GM04504 (cell line): ENCODE results near the gene PES1.
"Not testable (repeated sequence)": the region's sequence is repeated elsewhere in the genome, so short reads cannot be mapped to it uniquely, and the experiment has no call there.

ENCODE experiments used
- DNase-seq: peaks from one replicate; pipeline ENCODE4 v3.0.0-alpha.2; 2012; ENCODE audit warnings: low read depth

PES1 gene

DNA sequence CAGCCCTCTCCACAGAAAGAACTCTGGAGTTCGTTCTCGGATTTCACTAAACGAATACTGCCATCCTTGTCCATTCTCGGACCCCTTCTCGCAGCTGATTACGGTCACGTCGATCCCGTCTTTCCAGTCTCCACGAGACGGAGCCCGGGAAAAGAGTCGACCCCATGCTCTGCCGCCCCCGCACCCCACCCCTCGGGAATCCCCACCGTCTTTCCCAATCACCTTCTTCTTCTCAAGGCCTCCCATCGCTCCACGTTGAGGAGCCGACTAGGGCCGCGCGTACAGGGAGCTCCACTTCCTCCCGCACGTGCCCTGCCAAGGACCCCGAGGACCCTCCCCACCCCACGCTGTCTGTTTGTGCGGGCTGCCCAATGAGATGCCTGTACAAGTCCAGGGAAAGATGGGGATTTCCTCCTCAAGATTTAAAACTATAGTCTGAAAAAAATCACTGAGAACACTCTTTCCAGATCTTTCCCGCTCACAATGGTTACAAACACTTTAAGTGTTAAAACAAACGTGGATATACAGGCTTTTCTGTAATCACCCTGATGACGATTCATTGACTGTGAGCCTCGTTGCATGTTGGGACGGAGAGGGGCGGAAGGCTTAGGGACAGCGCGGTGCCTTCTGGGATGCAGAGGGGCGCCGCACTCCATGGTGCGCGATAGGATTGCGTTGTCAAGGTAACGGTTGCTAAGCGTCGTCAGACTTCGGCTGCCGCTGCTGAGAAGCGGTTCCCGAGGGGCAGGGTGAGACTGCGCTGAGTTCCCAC, at the start of gene PES1:
Gene PES1, minus strand, starts transcription at position 323 of the 772 bp plus-strand sequence. Its CDS starts 77 bp downstream, at position 246.
- peak; percentile 96 for DNase-seq

DNA sequence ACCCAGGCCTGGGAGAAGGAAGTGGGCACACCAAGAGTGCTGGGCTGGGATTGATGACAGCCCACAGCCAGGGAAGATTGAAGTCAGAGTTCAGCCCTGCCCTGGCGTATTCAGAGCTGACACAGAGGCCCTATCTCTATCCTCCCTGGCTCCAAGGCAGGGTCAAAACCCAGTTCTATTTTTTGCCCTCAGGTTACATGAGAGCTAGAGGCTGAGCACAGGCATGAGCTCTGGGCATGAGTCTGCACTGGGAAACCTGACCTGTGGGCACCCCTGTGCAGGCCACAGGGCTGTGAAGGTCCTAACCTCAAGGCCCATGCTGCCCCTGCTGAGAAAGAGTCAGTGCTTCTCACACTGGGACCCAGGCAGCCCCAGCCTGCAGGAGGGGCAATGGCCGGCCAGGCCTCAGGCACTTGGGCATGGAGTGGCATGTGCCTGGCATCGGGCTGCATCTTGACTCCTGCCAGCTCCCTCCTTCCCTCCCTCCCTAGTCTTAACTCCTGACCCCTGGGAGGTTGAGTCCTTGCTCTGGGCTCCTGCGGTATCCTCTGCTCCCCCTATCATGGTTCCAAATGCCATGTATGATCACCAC, 49.2 kb upstream of the PES1 start:
- no peak for DNase-seq

DNA sequence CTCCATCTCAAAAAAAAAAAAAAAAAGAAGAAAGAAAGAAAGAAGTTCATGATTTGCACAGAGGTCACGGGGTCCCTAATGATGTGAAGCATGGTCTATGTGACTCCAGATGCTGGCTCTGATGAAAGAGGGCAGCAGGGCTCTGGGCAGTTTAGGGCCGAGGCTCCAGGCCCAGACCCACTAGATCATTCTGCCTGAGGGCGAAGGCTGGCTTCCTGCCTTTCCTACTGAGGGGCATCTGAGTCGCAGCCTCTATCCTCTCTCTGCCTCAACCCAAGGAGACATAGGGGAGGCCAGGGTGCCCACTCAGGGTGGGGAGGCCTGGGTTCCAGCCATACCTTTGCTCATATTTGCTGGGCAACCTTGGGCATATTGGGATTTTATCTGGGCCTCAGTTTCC, 48.7 kb upstream of the PES1 start:
- DNase-seq, result no peak

DNA sequence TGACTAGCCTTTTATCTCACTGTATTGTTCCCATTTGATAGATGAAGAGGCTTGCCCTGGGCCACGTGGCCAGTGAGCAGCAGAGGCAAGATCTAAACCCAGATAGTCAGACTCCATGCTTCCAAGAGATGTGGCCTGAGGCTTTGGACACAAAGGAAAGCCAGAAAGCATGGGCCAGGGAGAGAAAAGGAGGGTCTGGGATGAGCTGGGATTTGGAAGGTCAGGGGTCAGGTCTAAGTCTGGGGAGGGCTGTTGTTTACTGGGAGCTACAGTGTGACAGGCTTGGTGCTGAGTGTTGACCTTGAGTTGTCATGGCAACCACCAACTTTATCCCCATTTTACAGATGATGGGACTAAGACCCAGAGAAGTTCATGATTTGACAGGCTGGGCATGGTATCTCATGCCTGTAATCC, 46.0 kb upstream of the PES1 start:
- DNase-seq, result no peak

DNA sequence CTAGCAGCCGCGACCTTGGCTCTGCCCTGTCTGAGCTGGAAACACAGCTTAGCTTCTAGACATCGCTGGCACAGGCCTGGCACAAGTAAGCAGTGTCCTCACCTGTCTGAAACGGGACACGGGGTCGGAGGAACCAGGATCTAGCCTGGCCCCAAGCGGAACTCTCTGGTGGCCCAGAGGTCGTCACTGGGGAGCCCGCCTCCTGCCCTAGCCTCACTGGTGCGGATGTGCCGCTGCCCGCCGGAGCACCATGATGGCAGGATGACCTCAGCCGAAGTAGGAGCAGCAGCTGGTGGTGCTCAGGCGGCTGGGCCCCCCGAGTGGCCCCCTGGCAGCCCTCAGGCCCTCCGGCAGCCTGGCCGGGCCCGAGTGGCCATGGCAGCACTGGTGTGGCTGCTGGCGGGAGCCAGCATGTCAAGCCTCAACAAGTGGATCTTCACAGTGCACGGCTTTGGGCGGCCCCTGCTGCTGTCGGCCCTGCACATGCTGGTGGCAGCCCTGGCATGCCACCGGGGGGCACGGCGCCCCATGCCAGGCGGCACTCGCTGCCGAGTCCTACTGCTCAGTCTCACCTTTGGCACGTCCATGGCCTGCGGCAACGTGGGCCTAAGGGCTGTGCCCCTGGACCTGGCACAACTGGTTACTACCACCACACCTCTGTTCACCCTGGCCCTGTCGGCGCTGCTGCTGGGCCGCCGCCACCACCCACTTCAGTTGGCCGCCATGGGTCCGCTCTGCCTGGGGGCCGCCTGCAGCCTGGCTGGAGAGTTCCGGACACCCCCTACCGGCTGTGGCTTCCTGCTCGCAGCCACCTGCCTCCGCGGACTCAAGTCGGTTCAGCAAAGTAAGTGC, 44.7 kb upstream of the PES1 start:
- no peak for DNase-seq

DNA sequence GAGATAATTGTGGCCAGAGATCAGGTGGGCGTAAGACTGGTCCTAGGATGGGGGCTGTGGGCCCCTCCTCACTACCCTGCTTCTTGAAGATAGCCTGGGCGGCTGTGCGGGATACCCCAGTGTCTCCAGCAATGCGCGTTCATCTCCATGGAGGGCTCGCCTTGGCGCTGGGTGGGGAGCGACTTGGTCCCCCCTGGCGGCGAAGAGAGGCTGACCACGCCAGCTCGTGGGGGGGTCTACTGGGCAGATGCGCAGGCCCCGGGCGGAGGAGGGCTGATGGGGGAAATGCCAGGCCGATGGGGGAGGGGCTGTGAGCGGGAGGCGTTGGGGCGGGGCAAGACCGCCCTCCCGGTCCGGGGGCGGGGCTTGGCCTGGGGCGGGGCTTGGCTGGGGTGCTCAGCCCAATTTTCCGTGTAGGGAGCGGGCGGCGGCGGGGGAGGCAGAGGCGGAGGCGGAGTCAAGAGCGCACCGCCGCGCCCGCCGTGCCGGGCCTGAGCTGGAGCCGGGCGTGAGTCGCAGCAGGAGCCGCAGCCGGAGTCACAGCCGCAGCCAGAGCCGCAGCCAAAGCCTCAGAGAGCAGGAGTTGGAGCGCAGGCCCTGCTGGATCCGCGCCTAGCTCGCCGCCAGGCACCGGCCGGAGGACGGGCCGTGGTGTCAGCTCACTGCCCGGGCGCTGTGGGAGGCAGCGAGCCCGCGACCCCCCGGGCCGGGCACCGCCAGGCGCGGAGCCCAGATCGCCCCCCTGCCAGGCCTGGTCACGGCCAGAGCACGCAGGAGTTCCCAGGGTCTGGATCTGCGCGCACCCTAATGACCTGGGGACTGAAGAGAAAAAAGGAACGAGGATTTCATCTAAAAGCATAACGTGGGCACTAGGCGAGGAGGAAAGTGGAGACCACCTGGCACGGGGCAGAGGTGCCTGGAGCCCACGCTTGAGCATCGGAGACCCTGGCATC, 43.8 kb upstream of the PES1 start, which contains the start of gene SLC35E4:
Gene SLC35E4, plus strand, starts transcription at position 509 of the 953 bp plus-strand sequence. CDS start 670 bp downstream, outside the sequence.
- DNase-seq, result peak; percentile 77

DNA sequence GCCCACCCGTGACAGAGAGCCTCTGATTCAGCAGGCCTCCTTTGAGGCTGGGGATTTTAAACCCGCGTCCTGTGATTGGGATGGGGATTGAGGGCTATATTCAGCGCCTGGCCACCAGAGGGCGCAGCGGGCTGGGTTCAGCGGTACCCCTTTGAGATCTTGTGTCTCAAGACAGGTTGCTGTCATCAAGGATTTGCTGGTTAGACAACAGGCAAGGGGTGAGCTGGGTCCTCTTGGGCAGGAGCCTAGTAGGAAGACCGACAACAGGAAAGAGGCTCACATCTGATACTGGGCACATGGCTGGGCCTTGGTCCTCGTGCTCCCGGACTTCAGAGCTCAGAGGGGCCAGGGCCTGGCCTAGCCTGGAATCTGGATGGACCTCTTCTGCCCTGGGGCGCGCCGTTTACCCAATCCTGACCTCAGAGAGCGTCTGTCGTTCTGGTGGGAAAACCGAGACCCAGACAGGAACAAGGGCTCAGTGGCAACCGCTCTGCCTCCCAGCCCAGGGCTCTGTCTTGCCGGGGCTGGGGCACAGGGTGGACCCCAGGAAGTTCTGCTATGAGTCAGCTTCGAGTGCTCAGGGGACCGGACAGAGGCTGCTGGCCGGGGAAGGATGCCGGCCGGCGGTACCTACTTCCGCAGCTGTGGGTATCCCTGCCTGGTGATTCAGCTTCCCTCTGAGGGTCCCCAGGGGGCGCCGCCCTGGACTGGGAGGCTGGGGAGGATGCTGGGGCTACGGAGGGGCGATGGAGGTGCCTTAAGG, 42.9 kb upstream of the PES1 start:
- peak; percentile 69 for DNase-seq

DNA sequence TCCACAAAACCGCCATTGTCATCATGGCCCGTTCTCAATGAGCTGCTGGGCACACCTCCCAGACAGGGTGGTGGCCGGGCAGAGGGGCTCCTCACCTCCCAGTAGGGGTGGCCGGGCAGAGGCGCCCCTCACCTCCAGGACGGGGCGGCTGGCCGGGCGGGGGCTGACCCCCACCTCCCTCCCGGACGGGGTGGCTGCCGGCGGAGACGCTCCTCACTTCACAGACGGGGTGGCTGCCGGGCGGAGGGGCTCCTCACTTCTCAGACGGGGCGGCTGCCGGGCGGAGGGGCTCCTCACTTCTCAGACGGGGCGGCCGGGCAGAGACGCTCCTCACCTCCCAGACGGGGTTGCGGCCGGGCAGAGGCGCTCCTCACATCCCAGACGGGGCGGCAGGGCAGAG, 39.8 kb upstream of the PES1 start:
- not testable (repeated sequence) for DNase-seq

DNA sequence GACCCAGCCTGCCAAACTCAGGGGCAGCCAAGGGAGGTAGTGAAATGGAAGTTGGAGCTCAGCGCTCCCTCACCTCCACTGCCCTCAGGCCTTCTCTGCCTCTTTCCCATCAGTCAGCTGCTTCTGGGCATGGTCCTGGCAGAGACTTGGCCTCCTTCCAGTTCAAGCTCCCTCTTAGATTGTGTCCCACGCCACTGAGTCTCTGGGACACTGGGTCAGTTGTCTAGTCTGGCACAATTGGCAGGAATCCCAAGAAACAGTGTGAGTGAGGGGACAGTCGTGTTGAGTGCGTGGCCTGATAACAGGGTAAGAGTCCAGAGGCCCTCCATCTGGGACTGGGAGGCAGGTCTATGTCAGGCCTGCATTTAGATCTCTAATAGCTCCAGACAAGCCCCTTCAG, 36.8 kb upstream of the PES1 start:
- no peak for DNase-seq

DNA sequence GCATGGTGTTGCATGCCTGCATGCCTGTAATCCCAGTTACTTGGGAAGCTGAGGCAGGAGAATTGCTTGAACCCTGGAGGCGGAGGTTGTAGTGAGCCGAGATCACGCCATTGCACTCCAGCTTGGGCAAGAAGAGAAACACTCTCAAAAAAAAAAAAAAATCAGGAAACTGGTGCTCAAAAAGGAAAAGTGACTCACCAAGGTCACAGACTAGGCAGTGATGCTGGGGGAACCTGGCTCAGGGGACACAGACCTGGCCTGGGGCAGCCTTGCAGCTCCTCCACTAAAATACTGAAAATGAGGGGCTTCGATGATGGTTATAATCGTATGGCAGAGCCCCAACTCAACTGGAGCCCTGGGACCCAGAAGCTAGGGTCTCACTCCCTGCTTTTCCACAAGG, 35.8 kb upstream of the PES1 start:
- no peak for DNase-seq

DNA sequence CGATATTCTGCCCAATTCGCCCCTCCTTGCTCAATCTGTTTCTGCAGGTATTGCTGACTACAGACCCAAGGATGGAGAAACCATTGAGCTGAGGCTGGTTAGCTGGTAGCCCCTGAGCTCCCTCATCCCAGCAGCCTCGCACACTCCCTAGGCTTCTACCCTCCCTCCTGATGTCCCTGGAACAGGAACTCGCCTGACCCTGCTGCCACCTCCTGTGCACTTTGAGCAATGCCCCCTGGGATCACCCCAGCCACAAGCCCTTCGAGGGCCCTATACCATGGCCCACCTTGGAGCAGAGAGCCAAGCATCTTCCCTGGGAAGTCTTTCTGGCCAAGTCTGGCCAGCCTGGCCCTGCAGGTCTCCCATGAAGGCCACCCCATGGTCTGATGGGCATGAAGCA, 34.7 kb upstream of the PES1 start:
- no peak for DNase-seq

DNA sequence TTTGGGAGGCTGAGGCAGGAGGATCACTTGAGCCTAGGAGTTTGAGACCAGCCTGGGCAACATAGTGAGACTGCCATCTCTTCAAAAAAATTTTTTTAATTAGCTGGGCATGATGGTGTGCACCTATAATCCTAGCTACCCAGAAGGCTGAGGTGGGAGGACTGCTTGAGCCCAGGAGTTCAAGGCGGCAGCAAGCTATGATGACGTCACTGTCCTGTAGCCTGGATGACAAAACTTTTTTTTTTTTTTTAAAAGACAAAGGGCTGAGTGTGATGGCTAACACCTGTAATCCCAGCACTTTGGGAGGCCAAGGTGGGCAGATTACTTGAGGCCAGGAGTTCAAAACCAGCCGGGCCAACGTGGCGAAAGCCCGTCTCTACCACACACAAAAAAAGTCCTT, 28.2 kb upstream of the PES1 start:
- DNase-seq, result not testable (repeated sequence)

DNA sequence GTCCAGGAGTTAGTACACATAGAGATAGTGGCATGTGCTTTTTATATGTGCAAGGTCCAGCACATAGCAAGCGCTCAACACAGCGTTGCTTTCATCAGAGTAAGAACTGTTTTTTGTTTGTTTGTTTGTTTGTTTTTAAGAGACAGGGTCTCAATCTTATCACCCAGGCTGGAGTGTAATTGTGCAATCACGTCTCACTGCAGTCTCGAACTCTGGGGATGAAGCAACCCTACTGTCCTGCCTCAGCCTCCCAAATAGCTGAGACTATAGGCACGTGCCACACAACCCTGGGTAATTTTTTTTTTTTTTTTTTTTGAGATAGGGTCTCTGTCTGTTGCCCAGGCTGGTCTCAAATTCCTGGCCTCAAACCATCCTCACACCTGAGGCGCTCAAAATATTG, 26.1 kb upstream of the PES1 start:
- DNase-seq, result no peak

DNA sequence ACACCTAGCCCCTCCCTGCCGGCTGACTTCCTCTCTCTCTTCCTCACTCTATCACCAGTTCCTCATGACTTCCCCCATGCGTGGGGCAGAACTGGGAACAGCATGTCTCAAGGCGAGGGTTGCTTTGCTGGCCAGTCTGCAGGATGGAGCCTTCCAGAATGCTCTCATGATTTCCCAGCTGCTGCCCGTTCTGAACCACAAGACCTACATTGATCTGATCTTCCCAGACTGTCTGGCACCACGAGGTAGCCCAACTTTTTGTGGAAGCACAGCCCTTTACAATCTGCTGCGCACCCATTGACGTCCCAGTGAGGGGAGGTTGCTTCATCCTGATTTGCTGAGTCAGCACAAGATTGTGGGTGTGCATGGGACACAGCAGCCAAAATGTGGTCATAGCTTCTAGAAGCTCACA, 23.8 kb upstream of the PES1 start:
- no peak for DNase-seq

DNA sequence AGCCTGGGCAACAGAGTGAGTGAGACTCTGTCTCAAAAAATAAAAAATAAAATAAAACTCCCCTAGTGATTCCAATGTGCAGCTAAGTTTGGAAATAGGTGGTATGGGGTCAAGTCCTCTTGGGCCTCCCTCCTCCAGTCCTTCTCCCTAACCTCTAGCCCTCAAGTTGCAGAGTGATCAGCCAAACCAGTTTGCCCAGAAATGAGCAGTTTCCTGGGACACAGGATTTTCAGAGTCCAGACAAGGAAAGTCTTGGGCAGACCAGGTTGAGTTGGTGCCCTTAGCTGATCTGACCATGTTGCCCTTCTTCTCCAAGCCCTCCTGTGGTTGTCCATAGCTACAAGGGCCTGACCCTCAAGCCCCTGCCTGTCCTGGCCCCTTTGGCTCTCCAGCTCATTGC, 23.2 kb upstream of the PES1 start:
- DNase-seq, result no peak

DNA sequence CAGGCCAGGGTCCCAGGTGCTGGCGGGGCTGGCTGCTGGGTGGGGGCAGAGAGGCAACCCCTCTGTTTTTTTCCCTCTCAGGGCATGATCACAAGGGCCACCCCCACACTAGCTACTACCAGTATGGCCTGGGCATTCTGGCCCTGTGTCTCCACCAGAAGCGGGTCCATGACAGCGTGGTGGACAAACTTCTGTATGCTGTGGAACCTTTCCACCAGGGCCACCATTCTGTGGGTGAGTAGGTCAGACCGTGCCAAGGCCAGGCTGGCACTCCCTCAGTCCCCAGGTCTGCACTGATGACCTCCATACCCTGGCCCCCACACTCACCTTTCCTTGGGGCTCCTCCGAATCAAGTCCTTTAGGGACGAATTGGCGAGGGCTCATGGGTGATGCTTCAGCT, 22.6 kb upstream of the PES1 start:
- DNase-seq, result no peak

DNA sequence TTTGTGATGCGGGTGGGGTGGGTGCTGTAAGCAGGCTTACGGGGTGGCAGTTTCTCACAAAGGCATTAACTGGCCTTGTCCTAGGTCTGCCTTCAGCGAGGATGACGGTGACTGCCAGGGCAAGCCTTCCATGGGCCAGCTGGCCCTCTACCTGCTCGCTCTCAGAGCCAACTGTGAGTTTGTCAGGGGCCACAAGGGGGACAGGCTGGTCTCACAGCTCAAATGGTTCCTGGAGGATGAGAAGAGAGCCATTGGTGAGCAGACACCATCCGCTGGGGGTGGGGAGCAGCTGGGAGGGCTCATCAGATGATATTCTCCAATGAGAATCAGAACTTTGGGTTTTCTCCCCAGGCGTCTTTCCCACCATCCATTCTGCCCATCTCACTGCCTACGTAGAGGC, 21.1 kb upstream of the PES1 start:
- DNase-seq, result no peak

DNA sequence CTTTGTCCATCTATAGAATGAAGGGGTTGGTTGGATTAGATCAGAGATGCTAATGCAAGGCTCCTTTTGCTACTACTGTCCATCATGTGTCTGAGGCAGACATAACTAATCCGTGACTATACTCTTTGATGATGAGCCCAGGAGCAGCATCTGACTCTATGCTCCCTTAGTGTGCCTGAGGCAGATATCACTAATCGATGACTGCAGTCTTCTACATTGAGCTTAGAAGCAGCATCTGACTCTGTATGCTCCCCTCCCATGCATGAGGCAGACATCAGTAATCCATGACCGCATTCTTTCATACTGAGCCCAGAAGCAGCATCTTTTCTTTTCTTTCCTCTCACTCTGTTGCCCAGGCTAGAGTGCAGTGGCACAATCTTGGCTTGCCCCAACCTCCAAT, 19.5 kb upstream of the PES1 start:
- no peak for DNase-seq

DNA sequence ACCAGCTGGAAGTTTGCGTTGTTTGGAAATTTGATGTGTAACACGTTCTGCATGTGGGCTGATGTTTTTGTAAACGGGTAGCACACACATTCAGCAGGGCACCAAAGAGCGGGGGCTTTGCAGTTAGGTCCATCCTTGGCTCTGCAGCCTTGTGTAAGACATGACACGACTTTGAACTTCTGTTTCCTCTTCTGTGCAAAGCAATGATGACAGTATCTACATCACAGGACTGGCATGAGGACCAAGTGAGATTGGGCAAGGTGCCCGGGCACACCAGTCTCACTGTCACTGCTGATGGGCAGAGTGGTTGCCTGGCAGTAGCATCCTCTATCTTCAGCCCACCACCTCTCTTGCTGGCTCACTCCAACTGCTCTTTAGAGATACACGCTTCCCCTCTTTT, 18.6 kb upstream of the PES1 start:
- no peak for DNase-seq

DNA sequence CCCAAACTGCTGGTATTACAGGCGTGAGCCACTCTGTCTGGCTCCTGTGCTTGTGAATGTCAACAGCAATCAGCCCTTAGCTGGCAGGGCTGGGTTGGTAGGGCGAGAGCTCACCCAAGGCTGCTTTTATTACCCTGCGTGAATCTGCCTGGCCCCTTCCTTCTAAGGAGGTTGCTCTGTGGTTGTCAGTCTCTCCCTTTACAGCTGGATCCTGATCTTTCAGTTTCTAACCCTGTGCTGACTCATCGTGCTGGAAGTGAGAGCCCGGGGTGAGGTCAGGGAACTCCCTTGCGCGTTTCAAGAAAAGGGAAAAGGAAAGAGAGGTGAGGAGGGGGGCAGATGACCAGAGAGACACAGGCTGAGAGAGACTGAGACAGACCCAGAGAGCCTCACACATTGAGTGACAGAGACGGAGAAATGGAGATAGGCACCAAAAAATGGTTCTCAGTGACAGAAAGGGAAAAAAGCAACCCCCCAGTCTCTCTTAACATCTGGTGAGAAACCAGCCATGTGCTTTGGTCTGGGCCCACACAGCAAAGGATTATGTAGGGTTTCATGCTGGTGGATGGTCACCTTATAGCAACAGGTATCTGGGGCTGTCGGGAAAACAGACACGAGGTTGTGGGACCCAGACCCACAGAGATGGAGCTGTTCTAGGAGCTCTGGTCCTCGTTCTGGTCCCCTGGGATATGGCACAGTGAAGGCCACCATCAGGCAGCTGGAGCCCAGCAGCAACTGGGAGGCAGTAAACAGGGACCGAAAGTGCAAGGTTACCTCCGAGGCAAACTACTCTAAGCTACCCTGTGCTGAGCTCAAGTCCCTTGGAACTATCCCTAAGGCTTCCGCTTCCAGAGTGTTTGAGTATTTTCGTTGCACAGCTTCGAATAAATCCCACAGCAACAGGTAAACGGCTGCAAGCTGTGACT, 17.8 kb upstream of the PES1 start:
- peak; percentile 73 for DNase-seq
